ENCODE data around the gene GPR171.
"Not testable (repeated sequence)": the region's sequence is repeated elsewhere in the genome, so short reads cannot be mapped to it uniquely, and the experiment has no call there.

Gene GPR171

DNA sequence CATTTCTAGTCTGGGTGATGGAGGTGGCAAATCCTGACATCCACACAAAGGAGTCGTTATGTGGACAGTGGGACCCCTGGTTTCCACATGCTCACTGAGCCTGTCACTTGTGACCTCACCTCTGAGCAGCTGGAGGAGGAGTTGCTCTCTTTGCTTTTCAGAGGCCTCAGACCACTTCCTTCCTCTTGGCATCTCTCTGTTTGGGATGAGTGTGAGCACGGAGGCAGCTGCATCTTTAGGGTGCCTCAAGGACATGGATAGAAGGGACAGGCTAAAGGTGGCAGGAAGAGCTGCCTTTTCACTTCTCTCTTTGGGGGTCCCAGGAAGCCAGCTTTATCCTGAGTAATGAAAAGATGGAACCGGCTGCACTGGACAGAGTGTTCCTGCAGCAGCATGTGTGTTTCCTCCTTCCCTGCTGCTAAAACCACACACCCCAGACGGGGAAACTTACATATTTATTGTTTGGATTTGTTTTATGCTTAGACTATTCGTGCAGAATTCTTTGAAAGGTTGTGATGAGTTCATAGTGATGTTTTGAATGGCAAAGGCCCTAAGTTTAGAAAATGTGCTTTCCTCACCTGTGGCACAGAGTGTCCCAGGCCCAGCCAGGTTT lies 31.8 kb downstream of the GPR171 start:
- no peak for DNase-seq

DNA sequence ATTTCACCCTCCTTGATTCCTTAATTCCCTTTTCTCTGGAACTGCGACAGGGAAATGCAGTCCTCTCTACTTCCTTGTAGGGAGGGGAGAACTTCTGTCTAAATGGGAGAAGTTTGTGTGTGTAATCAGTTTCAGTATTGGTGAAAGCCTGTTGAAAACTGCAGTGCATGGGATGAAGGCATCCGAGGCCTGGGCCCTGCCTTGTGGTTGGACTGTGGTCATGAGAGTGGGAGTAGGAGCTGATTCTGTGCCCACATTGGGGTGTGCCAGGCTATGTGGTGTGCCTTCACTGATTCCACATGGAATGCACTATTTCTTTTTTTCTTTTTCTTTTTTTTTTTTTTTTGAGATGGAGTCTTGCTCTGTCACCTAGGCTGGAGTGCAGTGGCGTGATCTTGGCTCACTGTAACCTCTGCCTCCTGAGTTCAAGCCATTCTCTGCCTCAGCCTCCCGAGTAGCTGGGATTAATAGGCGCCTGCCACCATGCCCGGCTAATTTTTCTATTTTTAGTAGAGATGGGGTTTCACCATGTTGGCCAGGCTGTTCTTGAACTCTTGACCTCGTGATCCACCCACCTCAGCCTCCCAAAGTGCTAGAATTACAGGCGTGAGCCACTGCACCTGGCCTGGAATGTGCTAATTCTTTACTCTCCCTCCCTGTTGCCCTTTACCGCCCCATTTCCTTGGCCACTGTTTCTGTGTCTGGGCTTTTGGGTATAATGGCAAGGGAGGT lies 32.9 kb downstream of the GPR171 start:
- not testable (repeated sequence) for DNase-seq

DNA sequence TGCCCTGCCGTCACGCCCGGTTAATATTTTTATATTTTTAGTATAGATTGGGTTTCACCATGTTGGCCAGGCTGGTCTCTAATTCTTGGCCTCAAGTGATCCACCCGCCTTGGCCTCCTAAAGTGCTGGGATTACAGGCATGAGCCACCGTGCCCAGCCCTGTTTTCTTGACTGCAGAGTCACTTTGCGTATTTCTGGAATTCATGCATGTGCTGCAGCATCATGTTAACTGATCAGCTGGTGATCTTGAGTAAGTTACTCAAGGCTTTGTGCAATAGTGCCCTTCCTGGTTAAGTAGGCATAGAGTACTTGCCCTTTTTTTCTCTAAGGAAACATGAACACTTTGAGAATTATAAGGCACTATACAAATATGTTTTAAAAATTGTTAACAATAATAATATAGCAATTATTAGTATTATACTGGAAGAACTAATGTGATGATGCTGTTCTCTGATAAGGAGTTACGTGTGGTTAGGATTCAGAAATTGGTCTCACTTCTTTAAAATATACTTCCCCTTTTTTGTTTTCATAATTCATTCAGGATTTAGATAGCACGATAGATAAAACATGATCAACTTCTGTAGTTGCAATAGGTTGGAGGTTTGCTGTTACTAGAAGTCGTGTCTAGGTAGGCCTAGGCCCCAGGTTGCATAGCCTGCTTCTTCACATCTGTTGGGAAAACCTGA lies 33.6 kb downstream of the GPR171 start:
- no peak for DNase-seq

DNA sequence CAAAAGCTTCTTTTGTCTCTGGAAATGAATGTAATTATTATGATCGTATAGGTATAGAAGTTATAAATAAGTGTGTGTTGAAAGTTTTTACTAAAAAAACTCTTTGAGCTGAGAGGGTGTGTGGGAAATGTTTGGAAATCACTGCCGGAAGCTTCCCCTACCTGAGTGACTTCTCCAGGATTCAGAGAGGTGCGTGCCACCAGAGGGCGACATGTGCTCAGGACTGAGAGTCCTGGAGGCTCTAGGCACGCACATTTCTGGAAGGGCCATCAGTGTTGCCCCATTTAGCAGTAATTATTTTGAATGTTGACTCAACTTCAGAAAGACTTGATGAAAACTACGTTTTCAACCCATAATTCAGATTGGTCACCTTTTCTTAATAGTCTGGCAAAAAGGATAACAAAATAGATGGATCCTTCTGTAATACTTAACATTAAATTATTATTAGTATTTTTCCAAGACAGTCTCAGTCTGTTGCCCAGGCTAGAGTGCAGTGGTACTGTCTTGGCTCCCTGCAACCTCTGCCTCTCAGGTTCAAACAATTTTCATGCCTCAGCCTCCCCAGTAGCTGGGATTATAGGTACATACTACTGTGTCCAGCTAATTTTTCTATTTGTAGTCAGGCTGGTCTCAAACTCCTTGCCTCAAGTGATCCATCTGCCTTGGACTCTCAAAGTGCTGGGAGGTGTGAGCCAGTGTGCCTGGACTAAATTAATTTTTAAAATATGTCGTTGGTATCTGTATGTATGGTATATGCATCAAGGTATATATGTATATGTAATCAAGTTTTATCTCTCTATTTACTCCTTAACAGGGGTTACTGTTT lies 34.5 kb downstream of the GPR171 start:
- peak; percentile 49 for DNase-seq

DNA sequence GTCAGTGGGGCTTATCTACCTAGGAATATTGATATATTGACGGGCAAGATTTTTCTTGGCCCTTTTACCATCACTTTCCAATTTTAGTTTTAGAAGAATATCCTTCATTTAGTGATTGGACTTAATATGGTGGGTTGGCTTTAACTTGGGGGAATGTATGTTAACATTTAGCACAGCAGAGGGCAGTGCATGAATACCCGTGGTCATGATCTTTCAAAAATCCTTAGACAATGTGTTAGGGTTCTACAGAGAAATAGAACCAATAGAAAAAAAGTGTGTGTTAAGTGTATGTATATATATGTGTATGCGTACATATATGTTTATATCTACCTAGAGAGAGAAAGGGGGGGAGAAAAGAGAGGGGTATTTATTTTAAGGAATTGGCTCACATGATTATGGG lies 36.9 kb downstream of the GPR171 start:
- DNase-seq: no peak

DNA sequence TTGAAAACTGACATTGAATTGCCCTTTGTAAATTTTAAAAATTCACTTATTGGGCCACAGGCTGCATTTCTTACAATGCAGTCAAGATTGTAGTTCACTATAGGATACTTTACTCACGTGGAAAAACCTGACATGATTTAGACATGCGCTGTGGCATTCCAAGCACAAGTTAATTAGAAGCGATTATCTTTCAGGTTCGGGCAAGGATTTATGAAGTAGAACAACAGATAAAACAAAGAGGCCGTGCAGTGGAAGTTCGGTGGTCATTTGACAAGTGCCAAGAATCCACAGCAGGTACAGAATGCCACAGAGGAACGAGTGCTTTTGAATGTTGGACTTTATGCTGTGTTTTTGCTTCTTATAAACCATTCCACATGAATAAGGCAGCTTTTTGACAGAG lies 37.8 kb downstream of the GPR171 start:
- DNase-seq: no peak

DNA sequence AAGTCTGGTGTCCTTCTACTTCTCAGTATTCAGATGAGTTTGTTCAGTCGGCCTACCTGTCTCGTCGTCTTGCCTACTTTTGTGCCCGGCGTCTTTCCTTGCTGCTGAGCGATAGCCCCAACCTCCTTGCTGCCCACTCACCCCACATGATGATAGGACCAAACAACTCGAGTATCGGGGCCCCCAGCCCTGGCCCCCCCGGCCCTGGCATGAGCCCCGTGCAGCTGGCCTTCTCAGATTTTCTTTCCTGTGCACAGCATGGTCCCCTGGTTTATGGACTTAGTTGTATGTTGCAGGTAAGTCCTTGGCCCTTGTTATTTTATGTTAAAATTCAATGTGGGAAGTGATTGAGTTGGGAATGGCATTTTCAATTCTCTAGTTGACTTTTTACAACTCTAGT lies 43.2 kb downstream of the GPR171 start:
- DNase-seq: no peak

DNA sequence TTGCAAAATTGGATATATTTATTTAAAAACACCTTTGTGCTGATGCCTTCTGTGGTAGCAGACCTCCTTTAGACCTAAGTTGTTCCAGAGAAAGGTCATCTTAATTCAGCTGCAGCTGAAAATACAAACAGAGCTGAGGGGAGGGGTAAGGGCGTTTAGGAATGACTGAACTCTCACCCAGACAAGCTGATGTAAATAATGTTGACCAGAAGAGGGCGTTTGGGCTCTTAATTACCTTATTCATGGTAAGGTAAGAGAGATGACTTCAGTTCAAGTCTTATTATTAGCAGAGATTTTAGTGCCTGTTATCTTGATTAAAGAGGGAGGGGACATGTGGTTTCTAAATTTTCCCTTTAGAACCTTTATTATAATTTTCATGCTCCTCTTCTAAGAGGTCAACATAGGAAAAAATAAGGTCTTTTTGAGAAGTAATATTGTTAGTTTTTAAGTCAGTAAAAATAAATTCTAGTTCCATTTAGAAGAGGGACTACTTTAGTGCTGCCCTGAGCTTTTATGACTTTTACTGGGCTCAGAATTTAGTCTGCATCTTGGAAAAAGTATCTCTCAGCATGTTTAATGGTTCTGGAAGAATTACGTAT lies 46.3 kb downstream of the GPR171 start:
- peak; percentile 45 for DNase-seq

DNA sequence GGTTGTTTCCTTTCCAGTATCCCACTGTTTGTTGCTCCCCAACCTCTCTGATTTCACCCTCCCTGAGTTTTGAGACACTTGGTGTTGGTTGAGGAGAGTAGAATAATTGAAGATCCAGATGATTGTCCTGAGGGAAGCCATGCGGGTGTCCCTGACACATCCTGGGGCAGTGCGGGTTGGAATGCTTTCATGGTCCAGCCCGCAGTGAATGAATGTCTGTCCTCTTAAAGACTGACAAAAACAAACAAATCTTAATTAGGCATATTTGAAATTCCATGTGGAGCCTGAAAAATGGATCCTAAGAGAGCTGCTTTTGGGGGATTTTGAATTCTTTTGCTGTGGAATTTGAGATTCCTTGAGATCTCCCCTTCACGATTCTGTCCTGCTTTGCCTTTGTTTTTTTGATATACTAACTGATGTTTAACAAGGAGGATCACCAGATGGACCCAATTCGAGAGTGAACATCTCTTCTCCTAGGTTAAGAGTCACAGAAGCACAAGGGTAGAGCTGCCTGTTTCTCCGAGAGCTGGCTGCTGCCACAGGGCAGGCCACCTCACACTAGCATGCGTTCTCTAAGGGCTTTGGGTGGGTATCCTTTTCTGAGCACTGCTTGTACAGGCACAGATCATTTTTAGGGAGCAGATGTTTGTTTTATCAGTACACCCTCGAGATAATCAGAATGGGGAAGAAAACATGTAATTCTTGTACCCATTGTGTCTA lies 47.4 kb downstream of the GPR171 start:
- DNase-seq: no peak

DNA sequence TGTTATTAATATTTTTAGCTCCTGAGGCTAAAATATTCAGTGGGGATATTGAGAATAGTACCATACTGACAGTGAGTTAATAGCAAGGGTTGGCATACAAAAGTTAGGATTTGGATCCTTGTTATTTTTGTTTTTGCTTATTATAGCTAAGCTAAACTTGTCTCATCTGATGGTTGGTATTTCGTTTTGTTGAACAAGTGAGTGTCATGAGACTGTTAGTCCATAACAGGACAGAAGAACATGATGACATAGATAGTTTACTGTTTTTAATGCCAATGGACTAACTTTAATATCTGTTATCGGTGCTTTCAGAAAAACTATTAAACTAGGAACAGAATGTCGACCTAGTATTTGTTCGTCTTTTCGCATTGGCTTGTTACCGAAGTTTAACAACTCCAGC lies 48.5 kb downstream of the GPR171 start:
- no peak for DNase-seq

DNA sequence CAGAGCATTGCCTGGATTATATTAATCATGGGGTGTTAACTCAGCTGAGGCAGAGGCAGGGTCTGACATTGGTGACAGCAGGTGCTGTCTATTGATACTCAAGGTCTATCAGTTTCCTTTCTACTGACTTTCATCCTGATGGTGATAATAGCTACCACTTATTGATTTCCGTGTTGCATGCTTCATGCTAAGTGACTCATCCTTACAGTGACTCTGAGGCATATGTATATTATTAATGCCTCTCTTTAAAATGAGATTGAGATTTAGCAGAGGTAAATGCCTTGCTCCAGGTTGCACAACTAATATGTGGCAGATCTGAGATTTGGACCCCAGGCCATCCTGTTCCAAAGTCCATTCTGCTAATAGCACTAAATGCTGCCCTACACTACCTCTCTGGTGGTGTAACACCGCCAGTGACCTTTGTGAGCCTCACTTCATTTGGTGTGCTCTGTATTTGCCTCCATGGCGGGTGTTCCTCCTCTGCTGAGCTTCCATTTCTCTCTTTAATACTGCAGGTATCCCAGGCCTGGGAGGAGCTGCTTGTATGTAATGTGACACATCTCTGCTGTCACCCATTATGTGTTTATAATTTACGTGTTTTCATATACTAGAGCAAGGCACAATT lies 50.4 kb downstream of the GPR171 start:
- DNase-seq: no peak

Data from NCI-H2081 treated with DMSO at 0.1 percent for 48 hours (cell line).